NCI-H2081 treated with DMSO at 0.1 percent for 48 hours (cell line): ENCODE data around the gene TICRR.
A peak's percentile ranks its signal among the peaks of the same experiment; 100 is the strongest.

ENCODE experiments used
- DNase-seq: peaks from one replicate; lab custom pipeline; 2025; lab: John Stamatoyannopoulos, UW

TICRR gene

DNA sequence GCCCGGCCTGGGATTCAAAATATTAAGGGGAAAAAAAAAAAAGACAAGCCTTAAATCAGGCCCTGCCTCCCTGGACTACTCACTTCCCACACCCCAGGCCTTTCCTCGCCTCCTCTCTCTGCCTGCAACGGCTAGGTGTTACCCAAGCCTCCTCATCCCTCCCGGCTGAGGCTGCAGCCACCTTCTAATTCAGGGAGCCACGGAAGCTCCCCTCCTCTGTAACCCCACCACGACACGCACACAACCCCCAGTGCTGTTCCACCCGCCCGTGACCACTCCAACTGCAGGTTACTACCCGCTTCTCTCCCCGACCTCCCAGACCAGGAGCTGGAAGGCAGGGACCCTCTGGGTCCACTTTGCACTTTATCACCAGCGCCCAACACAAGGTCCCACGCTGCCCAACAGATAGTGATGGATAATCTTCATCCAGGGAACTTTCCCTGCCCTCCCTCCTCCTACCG lies 79.1 kb downstream of the TICRR start:
- DNase-seq: no peak

DNA sequence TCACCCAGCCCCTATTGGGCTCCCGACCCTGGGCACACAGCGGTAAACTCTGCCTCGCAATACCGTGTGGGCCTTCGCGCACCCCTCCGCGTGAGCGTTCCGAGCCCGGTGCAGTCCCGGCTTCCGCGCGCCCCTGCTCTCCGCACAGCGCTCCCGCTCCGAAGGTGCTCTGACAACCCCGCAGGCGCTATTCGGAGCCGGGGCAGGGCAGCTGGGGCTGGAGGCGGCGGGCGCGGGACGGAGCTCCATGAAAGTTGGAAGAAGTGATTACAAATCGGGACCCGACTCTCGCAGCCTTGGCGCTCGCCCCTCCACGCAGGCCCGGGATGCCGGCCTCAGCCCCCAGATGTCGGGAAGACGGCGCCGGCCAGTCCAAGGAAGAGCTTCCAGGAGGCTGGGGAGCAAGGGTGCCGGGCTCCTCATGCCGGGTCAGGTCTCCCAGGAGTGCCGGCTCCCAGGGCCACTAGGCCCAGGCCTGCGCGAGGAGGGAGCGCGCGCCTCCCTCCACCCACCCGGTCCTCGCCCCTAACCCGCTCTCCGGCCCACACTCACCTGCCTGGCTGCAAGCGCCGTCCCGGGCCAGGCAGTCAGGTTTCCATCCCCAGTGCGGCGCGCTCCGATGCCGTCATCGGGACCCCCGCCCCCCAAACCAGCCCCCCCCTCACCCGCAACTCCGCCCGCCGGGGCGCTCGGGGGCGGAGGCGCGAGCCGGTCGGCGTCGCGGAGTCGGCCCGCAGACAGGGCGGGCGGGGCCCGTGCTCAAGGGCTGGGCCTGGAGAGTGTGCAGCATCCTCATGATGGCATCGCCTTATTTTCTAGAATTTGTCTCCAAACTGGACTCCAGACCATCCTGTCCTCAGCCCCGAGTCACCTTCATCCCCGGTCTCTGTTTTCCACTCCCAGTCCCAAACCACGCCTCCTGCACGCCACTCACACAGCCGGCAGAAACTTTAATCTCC lies 79.9 kb downstream of the TICRR start, which contains the start of gene KIF7:
TSS of gene KIF7 (minus strand) at position 621 of the 959 bp plus-strand sequence. CDS start 2,537 bp downstream, outside the sequence.
- DNase-seq: no peak

DNA sequence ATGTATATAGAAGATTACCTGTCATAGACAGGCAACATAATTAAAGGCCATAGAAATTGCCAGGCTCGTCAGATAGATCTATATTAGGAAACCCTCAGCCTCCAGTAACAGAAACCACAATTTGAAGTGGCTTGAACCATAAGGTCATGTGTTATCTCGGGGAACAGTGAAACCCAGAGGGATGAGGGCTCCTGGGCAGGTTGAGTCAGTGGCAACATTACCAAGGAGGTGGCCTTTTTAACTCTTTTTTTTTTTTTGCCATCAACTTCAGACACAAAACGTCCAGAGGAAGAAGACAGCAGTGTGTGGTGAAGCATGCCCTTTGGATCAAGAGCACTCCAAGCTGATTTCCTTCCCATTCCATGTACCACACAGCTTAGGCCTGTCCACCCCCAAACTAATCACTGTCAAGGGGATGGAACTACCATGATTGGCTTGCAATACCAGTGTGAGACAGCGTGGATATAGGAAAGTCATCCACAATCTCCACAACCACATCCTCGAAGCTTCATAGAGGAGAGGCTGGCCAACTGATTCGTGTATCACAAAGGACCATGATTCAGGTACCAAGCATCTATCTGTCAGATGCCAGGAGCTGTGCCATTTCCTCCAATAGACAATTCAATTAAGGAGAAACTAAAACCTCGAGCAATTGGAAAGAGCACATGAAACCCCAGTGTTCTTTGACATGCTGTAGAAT lies 81.0 kb downstream of the TICRR start:
- DNase-seq: no peak

DNA sequence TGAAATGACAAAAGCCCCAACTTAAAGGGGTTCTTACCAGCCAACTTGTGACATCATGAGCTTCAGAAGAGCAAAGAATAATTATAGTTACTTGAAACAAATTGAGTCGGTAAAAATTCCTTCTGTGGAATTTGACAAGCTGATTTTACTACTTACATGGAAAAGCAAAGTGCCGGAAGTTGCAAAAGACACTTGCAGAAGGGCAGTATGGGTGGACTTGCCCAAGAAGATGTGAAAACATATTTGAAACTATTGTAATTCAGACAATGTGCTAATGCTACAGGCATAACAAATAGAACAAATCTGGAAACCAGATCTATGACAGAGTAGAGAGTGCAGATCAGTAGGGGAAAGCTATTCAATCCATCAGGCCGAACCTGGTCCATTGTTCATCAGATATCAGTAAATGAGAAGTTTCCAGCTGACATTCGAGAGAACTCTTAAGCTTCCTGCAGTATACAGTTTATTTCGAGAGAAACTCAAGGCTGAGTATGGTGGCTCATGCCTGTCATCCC lies 82.5 kb downstream of the TICRR start:
- no peak for DNase-seq

DNA sequence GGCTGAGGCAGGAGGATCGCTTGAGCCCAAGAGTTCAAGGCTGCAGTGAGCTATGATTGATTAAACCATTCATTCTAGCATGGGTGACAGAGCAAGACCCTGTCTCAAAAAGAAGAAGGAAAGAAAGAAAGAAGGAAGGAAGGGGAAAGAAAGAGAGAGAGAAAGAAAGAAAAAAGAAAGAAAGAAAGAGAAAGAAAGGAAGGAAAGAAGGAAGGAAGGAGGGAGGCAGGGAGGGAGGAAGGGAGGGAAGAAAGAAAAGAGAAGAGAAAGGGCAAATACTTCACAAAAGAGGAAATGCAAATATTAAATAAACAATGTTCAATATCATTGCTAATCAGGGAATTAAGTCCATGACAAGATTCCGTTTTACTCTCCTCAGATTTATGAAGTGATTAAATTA lies 84.0 kb downstream of the TICRR start:
- DNase-seq: no peak

DNA sequence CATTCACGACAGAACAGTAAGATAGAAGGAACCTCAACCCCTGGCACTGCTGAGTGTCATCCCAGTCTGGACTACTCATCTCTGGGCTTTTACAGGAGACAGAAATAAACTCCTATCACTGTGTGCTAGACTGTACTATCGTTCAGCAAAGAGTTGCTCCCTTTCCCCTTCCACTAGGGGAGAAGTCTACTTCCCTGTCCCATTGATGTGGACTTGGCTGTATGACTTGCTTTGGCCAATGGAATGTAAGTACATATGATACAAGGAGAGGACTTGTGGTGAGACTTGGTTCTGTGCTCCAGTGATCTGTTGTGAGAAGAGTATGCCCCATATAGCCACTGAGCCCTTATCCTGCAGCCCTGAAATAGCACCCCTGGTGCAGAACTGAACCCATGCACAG lies 85.3 kb downstream of the TICRR start:
- no peak for DNase-seq

DNA sequence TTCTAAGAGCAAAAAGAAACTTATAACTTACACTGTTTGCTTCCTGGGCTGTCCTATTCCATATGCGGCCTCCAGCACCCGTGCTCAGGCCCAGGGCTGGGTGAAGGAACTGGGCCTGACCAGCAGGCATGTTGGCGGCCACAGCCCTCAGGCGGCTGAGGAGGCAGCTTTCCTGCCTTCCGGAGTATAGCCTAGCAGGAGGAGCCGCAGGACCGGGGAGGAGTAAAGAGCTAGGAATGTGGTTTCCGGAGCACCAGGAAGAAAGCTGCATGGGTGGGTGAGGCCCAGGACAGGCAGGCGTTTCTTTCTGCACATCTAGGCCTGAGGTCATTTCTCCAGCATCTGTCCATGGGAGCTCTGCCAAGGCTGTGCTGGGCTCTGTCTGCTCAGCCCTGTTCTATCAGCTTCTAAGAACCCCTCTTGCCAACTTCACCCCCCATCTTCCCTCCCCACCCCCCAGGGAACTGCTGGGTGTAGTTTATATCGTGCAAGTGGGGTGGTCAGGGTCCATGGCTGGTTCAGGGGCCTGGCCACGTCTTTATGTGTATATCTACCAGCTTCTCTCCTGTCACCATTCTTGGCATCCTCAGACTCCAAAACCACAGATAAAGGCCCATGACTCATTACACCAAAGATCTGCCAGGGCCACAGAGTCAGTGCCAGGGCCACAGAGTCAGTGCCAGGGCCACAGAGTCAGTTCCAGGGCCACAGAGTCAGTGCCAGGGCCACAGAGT lies 87.8 kb downstream of the TICRR start:
- DNase-seq: no peak

DNA sequence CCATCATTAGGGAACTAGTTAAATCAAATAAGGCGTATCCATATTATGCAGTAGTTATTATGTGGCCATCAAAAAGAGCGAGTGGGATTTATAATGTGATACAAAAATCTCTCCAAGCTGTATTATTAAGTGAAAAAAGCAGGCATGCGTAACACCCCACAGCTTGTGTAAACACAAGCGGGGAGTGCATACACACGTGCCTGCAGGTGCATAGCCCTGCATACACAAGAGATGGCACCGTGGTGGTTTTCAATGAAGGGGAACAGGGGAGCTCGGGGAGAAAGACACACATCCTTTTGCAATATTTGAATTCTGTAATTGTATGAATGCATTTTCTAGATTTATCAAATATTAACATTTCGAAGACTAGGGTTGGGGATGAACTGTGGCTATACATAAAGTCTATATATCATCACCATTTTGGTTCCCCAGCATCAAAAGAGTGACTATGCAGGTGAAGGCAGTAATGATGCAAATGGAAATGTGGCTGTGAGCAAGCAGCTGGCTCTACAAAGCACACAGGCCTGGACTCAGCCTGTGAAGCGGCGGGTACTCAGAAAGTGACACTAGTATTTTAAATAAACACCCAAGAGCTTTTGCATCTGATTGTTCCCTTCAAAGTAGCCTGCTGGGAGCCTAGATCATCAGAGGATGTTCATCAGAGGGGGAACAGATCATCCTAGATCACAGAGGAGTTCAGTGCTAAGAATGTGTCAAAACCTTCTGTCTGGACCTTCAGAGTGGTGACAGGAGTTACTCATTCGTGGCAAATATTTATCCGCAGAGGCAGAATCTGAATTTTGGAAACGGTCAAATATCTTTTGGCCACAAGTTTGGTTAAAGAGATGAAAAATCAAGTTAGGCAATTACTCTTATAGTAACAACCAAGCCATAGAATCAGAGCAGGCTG lies 89.4 kb downstream of the TICRR start:
- peak; percentile 77 for DNase-seq

DNA sequence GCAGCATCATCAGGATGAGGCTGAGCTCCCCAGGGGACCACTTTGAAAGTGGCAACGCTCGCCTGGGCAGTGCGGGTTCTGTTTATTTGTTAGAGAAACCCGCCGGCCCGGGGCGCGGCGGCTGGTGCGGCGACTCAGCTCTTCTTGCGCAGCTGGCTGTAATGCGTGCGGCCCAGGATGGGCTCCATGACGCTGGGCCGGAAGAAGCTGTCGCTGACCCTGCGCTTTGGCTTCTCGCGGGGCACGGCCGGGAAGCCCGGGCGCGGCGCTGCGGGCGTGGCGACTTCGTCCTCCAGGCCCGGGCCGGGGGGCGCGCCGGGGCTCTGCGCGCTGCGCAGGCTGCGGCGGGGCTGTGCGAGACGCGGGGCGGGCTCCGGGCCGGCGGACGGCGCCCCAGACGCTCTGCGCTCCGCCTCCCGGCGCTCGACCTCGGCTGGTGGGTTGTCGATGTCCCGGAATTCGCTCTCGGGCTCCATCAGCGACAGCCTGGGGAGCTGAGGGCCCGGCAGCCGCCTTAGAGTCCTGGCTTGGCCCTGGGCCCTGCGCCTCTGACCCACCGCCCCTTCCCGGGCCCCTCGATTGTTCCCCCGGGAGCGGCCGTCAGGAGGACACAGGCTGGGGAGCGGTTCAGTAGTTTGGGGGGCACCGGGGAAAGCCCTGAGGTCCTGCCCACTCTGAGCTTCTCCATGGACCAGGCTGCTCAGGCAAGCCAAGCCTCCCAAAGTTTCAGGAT lies 90.3 kb downstream of the TICRR start:
- DNase-seq: no peak

DNA sequence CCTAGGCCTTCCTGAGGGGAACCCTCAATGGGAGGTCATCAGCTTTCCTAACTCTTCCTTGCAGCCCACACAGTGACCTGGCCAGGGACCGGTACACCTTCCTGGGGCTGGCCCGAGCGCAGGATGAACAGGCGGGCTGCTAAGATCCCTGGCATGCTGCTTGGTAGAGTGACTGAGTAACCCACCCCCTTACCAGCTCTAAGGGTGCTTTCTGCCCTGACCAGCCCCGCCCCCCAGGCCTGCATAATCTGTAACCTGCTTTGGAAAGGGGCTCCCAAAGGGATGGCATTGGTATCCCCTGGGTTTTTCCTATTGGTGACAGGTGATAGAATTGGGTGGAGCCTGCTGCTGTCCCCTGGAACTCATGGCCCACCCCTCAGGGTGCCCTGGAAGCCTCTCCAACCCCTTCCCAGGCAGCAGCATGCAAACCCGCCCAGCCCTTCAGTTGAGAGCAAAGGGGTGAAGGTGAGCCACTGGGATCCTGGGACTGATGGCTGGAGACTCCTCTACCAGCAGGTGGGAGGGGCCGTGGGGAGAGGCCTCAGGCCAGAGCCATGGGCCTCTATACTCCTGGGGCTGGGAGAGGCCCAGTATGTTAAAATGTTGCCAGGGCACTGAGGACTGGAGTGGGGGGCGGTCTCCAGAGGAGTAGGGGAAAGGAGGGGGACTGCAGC lies 91.1 kb downstream of the TICRR start:
- no peak for DNase-seq

DNA sequence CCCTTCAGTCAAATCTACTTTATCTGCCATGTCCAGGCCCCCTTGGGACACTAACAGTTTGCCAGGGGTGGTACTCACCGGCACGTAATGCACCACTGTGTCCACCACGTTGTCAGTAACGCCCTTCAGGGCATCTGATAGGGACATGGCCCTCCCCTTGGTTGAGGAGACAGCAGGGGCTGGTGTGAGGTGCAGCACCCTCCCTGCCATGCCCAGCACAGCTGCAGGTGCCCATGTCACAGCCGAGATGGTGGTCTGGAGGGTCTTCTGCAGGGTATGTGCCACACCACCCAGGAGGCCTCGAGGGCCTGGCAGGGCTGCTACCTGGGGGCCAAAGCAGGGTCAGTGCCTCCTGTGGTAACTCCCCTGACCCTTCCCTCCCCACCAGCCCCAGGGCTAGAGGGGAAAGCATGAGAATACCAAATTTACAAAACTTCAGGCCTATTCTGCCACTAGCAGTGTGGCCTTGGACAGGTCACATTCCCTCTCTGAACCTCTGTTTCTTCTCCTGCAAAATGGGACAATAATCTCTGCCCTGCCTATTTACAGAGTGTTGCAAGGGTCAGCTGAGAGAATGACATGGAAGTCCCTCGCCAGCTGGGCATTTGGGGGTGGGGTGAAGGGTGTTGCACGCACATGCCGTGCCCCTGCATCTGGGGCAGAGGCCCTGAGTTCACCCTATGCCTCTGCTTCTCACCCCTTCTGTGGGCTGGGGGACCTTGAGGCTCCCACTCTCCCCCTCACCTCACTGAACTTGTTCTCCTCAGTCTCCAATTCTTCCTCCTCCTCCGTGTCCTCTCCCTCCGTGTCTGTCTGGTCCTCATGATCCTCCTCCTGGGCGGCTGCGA lies 91.8 kb downstream of the TICRR start:
- DNase-seq: no peak

DNA sequence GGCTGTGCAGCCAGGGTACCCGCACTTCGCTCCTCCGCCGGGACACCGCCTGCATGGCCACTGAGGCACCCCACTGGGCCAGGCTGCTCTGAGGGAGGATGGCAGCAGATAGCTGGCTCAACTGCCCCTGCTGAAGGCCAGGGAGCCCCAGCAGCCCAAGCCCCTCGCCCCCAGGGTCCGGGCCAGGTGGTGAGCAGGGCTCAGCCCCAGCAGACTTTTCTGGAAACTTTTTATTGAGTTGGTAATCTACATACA lies 92.4 kb downstream of the TICRR start:
- no peak for DNase-seq

DNA sequence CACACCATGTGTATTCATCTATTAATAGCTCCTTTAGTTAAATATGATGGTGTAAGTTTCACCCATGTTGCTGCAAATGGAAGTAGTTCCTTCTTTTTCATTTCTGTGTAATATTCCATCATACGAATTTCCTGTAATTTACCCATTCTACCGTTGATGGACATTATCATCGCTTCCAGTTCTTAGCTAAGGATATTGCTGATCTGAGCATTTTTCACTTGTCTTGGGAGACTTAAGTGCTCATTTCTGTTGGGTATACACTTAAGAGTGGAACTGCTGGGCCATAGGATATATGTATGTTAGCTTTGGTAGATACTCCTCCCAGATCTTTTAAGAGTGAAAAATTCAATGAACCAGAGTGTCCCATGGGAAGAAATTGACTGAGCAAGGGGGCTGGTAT lies 92.9 kb downstream of the TICRR start:
- DNase-seq: no peak

DNA sequence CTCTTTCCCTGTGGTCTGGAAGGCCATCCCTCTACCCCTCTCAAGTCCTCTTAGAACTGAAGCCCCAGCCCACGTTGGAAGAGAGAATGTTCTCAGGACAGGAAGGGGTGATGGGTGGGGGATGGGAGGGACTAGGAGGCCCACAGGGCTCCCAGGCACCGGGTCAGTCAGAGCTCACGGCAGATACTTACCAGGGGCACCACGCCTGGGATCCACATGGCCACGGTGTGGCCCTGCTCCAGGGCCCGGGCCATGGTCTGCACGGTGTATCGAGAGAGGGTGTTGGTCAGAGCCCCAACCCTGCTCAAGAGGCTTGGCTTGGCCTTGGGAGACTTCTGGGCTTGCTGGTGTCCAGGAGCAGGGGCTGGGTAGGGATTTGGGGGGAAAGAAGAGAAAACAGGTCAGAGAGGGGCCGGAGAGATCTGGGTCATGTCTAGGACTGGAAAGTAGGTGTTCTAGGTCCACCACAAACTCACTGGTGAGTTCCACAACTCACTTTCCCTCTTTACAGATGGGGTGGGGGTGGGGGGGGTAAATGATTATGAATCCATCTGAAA lies 94.1 kb downstream of the TICRR start:
- no peak for DNase-seq

DNA sequence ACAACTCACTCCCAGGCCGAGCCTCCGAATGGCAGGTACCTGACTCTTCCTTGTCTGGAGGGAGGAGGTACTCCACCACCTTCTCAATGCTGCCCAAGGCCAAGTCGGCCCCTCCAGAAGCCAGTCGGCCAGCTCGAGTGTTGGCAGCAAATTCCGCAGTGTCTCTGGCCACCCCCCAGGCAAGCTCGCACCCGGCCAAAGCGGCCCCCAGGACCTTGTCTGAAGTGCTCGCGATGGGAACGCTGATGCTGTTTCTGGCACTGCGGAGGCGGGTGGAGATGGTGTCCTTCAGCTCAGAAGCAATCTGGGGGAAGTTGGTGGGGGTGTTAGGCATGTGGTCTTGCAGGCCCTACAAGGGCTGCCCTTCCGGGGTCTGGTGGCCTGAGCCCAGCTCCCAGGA lies 94.7 kb downstream of the TICRR start:
- DNase-seq: no peak

DNA sequence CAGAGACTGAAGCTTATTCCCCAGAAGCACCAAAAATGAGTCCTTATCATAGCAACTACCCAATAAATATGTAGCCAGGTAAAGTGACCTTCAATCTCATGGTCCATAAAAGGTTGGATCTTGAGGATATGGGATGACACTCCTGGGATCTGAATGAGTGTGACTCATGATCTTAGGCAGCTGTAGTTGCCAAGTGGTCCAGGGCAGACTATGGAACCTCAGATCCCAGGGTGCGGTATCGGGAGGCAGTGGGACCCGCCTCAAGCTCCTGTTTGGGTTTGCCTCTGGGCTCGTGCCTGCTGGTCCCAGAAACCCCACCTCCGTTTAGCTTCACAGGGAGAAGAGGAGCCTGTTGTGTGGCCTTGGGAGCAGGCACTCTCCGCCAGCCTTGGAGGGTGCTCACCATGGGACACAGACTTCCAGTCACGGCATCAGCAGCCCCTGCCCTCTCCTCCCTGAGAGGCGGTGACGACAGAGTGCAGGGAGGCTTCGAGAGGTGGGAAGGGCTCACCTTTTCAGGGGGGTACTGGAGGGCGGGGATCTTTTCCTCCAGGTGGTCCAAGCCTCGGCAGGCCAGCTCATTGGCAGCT lies 95.8 kb downstream of the TICRR start:
- no peak for DNase-seq

DNA sequence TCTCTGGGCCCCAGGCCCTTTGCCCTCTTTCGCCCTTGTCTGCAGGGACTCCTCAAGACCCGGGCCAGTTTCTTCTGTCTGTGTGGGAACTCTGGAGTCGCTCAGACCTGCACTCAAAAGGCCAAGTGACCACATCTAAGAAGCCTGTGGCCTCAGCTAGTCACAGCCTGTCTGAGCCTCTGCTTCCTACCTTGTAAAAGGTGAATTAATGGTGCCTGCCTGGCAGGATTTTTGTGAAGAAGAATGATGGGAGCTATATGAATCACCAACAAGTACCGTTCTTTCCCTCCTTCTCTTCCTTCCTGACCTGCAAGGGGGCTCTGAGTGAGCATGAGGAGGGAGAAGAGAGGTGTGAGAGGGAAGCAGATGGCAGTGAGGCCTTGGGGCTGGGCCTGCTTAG lies 96.4 kb downstream of the TICRR start:
- DNase-seq: no peak
